K562 (cell line): ENCODE data around the gene HNRNPM. TPM values are rescaled to one million over a fixed set of nuclear protein-coding genes. Genes with fewer than 3 reads are reported as not detected.

Source experiments
- ATAC-seq: fragments of 200-7000 bp; cut with Tn5 transposase; 3 replicates; pipeline ENCODE4 v1.9.1; 2020; ENCODE audit warnings: moderate library complexity
- BruUV-seq: library from RNA; stranded (reverse); fragments of 400-500 nt; replicated peaks from 2 replicates; lab custom pipeline; 2021; lab: Mats Ljungman, UMichigan
- CTCF ChIA-PET: fragments of 300-600 bp; formaldehyde crosslinking; extraction: SDS; loops from one replicate; lab custom pipeline; 2021; ENCODE audit warnings: low intra/inter-chr PET ratio; lab: Yijun Ruan, JAX
- POLR2A ChIA-PET: fragments of 300-600, 350-650 bp; sonication (Branson Sonifier 250); formaldehyde crosslinking; extraction: SDS; loops from one replicate; lab custom pipeline; 2021; ENCODE audit warnings: antibody characterized with exemption, inconsistent platforms; lab: Yijun Ruan, JAX
- DNase-seq, 4 experiments: peaks; one replicate each; pipeline versions ENCODE4 v3.0.0 to v3.0.0-alpha.2; 2011 to 2018; ENCODE audit warnings: low spot score in 3 of 4, mixed read lengths in 3 of 4; ENCODE audit errors: extremely low read depth in 1 of 4
- FAIRE-seq: peaks from 2 replicates; lab custom pipeline; 2011; peaks lifted over from hg19 to GRCh38; lab: Jason Lieb, UNC
- H2AFZ ChIP-seq: 2 replicates; pipeline ENCODE4 v1.6.0; 2011; ENCODE audit warnings: low read depth, low read length, control low read depth, inconsistent platforms
- H3K27ac ChIP-seq: fragments of 200-600 bp; 3 replicates; pipeline ENCODE4 v1.8.0; 2011; ENCODE audit warnings: low read depth, mild to moderate bottlenecking, control low read depth, inconsistent platforms, low read length, moderate library complexity, mixed read lengths; ENCODE audit errors: extremely low read depth
- H3K27me3 ChIP-seq, 2 experiments: fragments of 300-600 bp in 1 of 2; 2 replicates in 1 of 2; 3 replicates in 1 of 2; pipeline versions ENCODE4 v1.6.0 to v1.8.0; 2011; ENCODE audit warnings: inconsistent platforms in 2 of 2, low read length in 2 of 2, mild to moderate bottlenecking in 1 of 2, mixed read lengths in 1 of 2, moderate library complexity in 1 of 2; ENCODE audit not compliant: control insufficient read depth in 2 of 2, insufficient read depth in 2 of 2
- H3K36me3 ChIP-seq: fragments of 300-600 bp; 3 replicates; pipeline ENCODE4 v1.8.0; 2011; ENCODE audit warnings: mild to moderate bottlenecking, low read length, inconsistent platforms; ENCODE audit not compliant: control insufficient read depth, insufficient read depth
- H3K4me1 ChIP-seq, 2 experiments: fragments of 200-600 bp in 1 of 2; replicated peaks in 1 of 2; 2 replicates in 1 of 2; 3 replicates in 1 of 2; pipeline versions ENCODE4 v1.5.1 to v1.8.0; 2011; ENCODE audit warnings: inconsistent platforms in 2 of 2, low read length in 2 of 2, mild to moderate bottlenecking in 1 of 2, mixed read lengths in 1 of 2, moderate library complexity in 1 of 2; ENCODE audit not compliant: control insufficient read depth in 2 of 2, insufficient read depth in 2 of 2
- H3K4me2 ChIP-seq: 2 replicates; pipeline ENCODE4 v1.6.1; 2011; ENCODE audit warnings: low read length, control low read depth, inconsistent platforms, mixed read lengths; ENCODE audit not compliant: insufficient read depth
- H3K4me3 ChIP-seq: fragments of 200-600 bp; sonication (generic), shearing (Covaris generic); 2 replicates; pipeline ENCODE4 v1.5.1; 2016; ENCODE audit warnings: control low read depth, inconsistent platforms
- H3K79me2 ChIP-seq: fragments of 200-600 bp; 3 replicates; pipeline ENCODE4 v1.8.0; 2011; ENCODE audit warnings: low read length, inconsistent platforms; ENCODE audit not compliant: control insufficient read depth, insufficient read depth
- H3K9ac ChIP-seq, 2 experiments: 2 replicates each; pipeline versions ENCODE4 v1.6.0 to v1.6.1; 2011; ENCODE audit warnings: low read depth in 2 of 2, low read length in 2 of 2, control low read depth in 1 of 2, inconsistent platforms in 1 of 2, mild to moderate bottlenecking in 1 of 2, mixed read lengths in 1 of 2; ENCODE audit not compliant: insufficient read depth in 1 of 2
- H3K9me1 ChIP-seq: one replicate; pipeline ENCODE4 v1.6.0; 2011; ENCODE audit warnings: inconsistent platforms, mild to moderate bottlenecking, low read length, moderate library complexity; ENCODE audit not compliant: control insufficient read depth, insufficient read depth
- H3K9me3 ChIP-seq: replicated peaks from 2 replicates; pipeline ENCODE4 v1.5.1; 2011; ENCODE audit warnings: low read depth, low read length, inconsistent platforms; ENCODE audit not compliant: control insufficient read depth, insufficient read depth
- H4K20me1 ChIP-seq: replicated peaks from 2 replicates; pipeline ENCODE4 v1.6.1; 2011; ENCODE audit warnings: low read length, inconsistent platforms, mixed read lengths; ENCODE audit not compliant: control insufficient read depth, insufficient read depth
- CBX1 ChIP-seq: sonication (generic); IDR thresholded peaks from 2 replicates; pipeline ENCODE4 v1.6.1; 2016; ENCODE audit warnings: antibody characterized with exemption, low read depth, mild to moderate bottlenecking
- CBX8 ChIP-seq: fragments of 200-600 bp; sonication (generic); IDR thresholded peaks from 2 replicates; pipeline ENCODE4 v1.6.1; 2012; ENCODE audit warnings: borderline replicate concordance, mixed run types, low read depth, mild to moderate bottlenecking, moderate library complexity, mixed read lengths, low read length, control low read depth, inconsistent platforms; ENCODE audit not compliant: poor library complexity, severe bottlenecking; ENCODE audit errors: extremely low read depth
- CCNT2 ChIP-seq: IDR thresholded peaks from 2 replicates; pipeline ENCODE4 v1.6.1; 2011; ENCODE audit warnings: borderline replicate concordance, low read depth, mild to moderate bottlenecking, moderate library complexity, mixed read lengths, low read length; ENCODE audit not compliant: insufficient read length; ENCODE audit errors: extremely low read depth
- CEBPZ ChIP-seq: fragments of 150-350 bp; IDR thresholded peaks from 2 replicates; pipeline ENCODE4 v1.6.1; 2014; ENCODE audit warnings: low read depth, mild to moderate bottlenecking, low read length, borderline replicate concordance
- HCFC1 ChIP-seq: IDR thresholded peaks from 2 replicates; pipeline ENCODE4 v1.6.1; 2012; ENCODE audit warnings: low read depth, low read length, improper control_type of control experiment
- KLF13 ChIP-seq: fragments of 450-650 bp; IDR thresholded peaks from 2 replicates; pipeline ENCODE4 v1.6.1; 2016; ENCODE audit warnings: missing genetic modification characterization, low read depth, mild to moderate bottlenecking, missing compliant biosample characterization, moderate library complexity, borderline replicate concordance
- MYNN ChIP-seq, 2 experiments: sonication (generic); formaldehyde crosslinking in 1 of 2; IDR thresholded peaks; 2 replicates each; pipeline versions ENCODE4 v1.5.0 to v1.6.1; 2016 to 2020; ENCODE audit warnings: antibody characterized with exemption in 1 of 2, missing genetic modification reagents in 1 of 2
- PML ChIP-seq: IDR thresholded peaks from 2 replicates; pipeline ENCODE4 v1.6.1; 2012; ENCODE audit warnings: low read length, inconsistent platforms
- POLR2A ChIP-seq: fragments of 450-650 bp; conservative IDR thresholded peaks from 2 replicates; pipeline ENCODE4 v1.6.1; 2016
- POLR2G ChIP-seq: fragments of 200-400 bp; formaldehyde crosslinking; IDR thresholded peaks from 2 replicates; pipeline ENCODE4 v1.6.1; 2017; ENCODE audit warnings: low read depth, mild to moderate bottlenecking, antibody characterized with exemption, low read length, moderate library complexity
- RFX1 ChIP-seq: fragments of 450-650 bp; IDR thresholded peaks from 2 replicates; pipeline ENCODE4 v1.6.1; 2016; ENCODE audit warnings: mild to moderate bottlenecking, moderate library complexity
- SUPT5H ChIP-seq: fragments of 450-650 bp; IDR thresholded peaks from 2 replicates; pipeline ENCODE4 v1.6.1; 2016
- WGBS: fragments of 100-300 bp; shearing (Covaris generic); methylation state at CpG from one replicate; pipeline ENCODE4 v1.1.6; 2016; ENCODE audit warnings: low coverage, mixed read lengths; ENCODE audit not compliant: insufficient coverage; ENCODE audit errors: missing lambda C conversion rate; 5-methylcytosine and 5-hydroxymethylcytosine counted together
- in situ Hi-C: fragments of 300-500 bp; cut with MboI; formaldehyde crosslinking; loops from 4 replicates; pipeline ENCODE4 v1.15.0; 2018; ENCODE audit warnings: inconsistent platforms, mixed read lengths
- intact Hi-C: fragments of 100-400 bp; cut with micrococcal nuclease; formaldehyde crosslinking; loops from 2 replicates; pipeline ENCODE4 v1.14.2; 2022
- polyA plus RNA-seq, 8 experiments: library from polyadenylated mRNA; depleted of rRNA in 4 of 8; stranded (reverse) in 5 of 8; unstranded in 3 of 8; fragments of >200 nt; fragmentation: Nextera tagmentation in 2 of 8; fragmentation: Illumina TruSeq in 1 of 8; extraction: Ambion mirVana in 2 of 8; extraction: Trizol in 1 of 8; gene quantifications; 2 replicates each; pipeline versions ENCODE4 v1.2.1 to v1.2.3, GENCODE V29; 2011 to 2014; ENCODE audit warnings: inconsistent platforms in 1 of 8, missing spikeins in 1 of 8
- total RNA-seq, 7 experiments: library from RNA; depleted of rRNA in 6 of 7; stranded (reverse); fragments of >200 nt in 6 of 7; fragmentation: Illumina TruSeq in 2 of 7; extraction: Trizol in 2 of 7; gene quantifications; 2 replicates each; pipeline versions ENCODE4 v1.2.1 to v1.2.3, GENCODE V29; 2011 to 2021; ENCODE audit warnings: low replicate concordance in 1 of 7
- TF ChIP-seq, protein P1 (sequence below): fragments of 250-450 bp; sonication (Bioruptor Pico); IDR thresholded peaks from 2 replicates; pipeline ENCODE4 v1.5.0; 2020; ENCODE audit warnings: mild to moderate bottlenecking

The HNRNPM gene
- total and polyA plus RNA-seq, 9 of the 15 experiments (the other 6 are each of a cell fraction or from before 2014, with no cell fraction given), result 11.1 to 340 (median 195) TPM

DNA sequence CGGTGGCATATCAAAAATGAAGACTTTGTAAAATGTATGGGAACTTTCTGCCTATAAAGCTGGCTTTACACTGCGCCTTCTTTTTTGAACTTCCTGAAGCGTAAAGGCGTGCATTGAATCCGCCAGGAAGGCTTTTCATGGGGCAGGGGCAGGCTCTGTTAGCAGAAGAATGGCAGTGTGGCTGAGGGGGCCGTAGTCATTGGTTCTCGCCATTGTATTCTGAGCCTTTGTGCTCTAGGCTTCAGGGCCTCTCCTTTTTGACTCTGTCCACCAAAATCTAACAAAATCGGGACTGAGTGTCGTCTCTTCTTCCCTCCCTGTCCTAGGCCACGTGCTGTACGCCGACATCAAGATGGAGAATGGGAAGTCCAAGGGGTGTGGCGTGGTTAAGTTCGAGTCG, 43.6 kb downstream of the HNRNPM start (continued):
- TF ChIP-seq CEBPZ, result no peak

- ChIA-PET POLR2A (interaction anchor here (1.5 kb wide), 1 partner anchor 8 kb away, joined by 8 read pairs; no protein-coding TSS in a partner anchor), CTCF (no interaction called here)
- Histone ChIP-seq H3K79me2 (no peaks in the 10 kb centered on the region), H3K9me3 (no peaks in the 10 kb centered on the region), H2AFZ (no peak overlapping the region), H3K27ac (no peak overlapping the region), H3K9me1 (no peaks in the 10 kb centered on the region), H3K4me2 (no peak overlapping the region), H3K36me3 (peaks cover 43% of the 10 kb centered on the region), H4K20me1 (0 out of 2 replicates have a peak, but pooled peaks cover 6% of the 10 kb centered on the region), H3K4me3 (no peak overlapping the region), H3K4me1 (peaks cover 0 to 20% of the 10 kb centered on the region in 2 experiments; a peak in 2 of 5 replicates), H3K9ac (no peak overlapping the region), H3K27me3 (peaks cover 0 to 6% of the 10 kb centered on the region in 2 experiments; a peak in 1 of 5 replicates)
- no TSS peak for BruUV-seq
- in situ Hi-C loops (no loop called here), intact Hi-C loops (no loop called here)
- FAIRE-seq, result no peak
- no peak for DNase-seq
- WGBS, result 80% methylated on average over 17 of the region's 25 CpGs
- peak; percentile 26 for ATAC-seq
- TF ChIP-seq CBX1 (no peak), KLF13 (peak; percentile 30; the same call in 1 of the 2 replicates), MYNN (IDR thresholded peaks at IDR 0.05) (peak; percentile 35; the same call in 1 of the 2 replicates), MYNN (CRISPR knock-in tag; IDR thresholded peaks at IDR 0.05) (no peak), POLR2G (peak; percentile 72), POLR2A (peak; percentile 63), CCNT2 (peak; percentile 14), CBX8 (no peak), RFX1 (no peak), SUPT5H (peak; percentile 64; the same call in 1 of the 2 replicates), HCFC1 (no peak), PML (peak; percentile 23; the same call in 1 of the 2 replicates)
- TF ChIP-seq, protein P1, sequence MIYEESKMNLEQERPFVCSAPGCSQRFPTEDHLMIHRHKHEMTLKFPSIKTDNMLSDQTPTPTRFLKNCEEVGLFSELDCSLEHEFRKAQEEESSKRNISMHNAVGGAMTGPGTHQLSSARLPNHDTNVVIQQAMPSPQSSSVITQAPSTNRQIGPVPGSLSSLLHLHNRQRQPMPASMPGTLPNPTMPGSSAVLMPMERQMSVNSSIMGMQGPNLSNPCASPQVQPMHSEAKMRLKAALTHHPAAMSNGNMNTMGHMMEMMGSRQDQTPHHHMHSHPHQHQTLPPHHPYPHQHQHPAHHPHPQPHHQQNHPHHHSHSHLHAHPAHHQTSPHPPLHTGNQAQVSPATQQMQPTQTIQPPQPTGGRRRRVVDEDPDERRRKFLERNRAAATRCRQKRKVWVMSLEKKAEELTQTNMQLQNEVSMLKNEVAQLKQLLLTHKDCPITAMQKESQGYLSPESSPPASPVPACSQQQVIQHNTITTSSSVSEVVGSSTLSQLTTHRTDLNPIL (CRISPR knock-in tag), result no peak
Measured at GRCh38 chr19:8489561-8490394, 45.0 kb downstream of the HNRNPM start.
